ENCODE data around the gene CCDC136.

CCDC136 gene

GRCh38 chr7:128845987-128846386 is 54.2 kb downstream of the CCDC136 start:
- Histone ChIP-seq H3K27ac (ENCODE audit: low read depth, low read length) (no peak overlapping the region), H2AFZ (ENCODE audit: low read length, unreplicated experiment) (no peak overlapping the region), H3K27me3 (ENCODE audit: insufficient read depth, low read length) (no peaks in the 10 kb centered on the region), H3K4me3 (ENCODE audit: low read depth, low read length) (no peak overlapping the region), H3K79me2 (ENCODE audit: control insufficient read depth, insufficient read depth, low read length, unreplicated experiment) (no peaks in the 10 kb centered on the region), H3K4me1 (ENCODE audit: control insufficient read depth, insufficient read depth, low read length, unreplicated experiment) (peaks cover 7% of the 10 kb centered on the region), H3K36me3 (ENCODE audit: insufficient read depth, low read length) (peaks cover 19% of the 10 kb centered on the region; the same call in 1 of the 2 replicates)

- H2AFZ ChIP-seq (ENCODE audit: low read length, unreplicated experiment): no peak overlapping the region
- no peaks in the 10 kb centered on the region for H3K4me1 ChIP-seq (ENCODE audit: control insufficient read depth, insufficient read depth, low read length, unreplicated experiment)
- H3K36me3 ChIP-seq (ENCODE audit: insufficient read depth, low read length): peaks cover 16% of the 10 kb centered on the region; the same call in 1 of the 2 replicates
- no peak overlapping the region for H3K4me3 ChIP-seq (ENCODE audit: low read depth, low read length)
- H3K27me3 ChIP-seq (ENCODE audit: insufficient read depth, low read length): no peaks in the 10 kb centered on the region
- no peaks in the 10 kb centered on the region for H3K79me2 ChIP-seq (ENCODE audit: control insufficient read depth, insufficient read depth, low read length, unreplicated experiment)
- H3K27ac ChIP-seq (ENCODE audit: low read depth, low read length): no peak overlapping the region
Observed at GRCh38 chr7:128846781-128847444, 55.1 kb downstream of the CCDC136 start.

GRCh38 chr7:128847721-128848211 is 56.0 kb downstream of the CCDC136 start:
- H3K4me3 ChIP-seq (ENCODE audit: low read depth, low read length): no peak overlapping the region
- no peak overlapping the region for H2AFZ ChIP-seq (ENCODE audit: low read length, unreplicated experiment)
- H3K27ac ChIP-seq (ENCODE audit: low read depth, low read length): no peak overlapping the region
- H3K79me2 ChIP-seq (ENCODE audit: control insufficient read depth, insufficient read depth, low read length, unreplicated experiment): no peaks in the 10 kb centered on the region
- no peaks in the 10 kb centered on the region for H3K4me1 ChIP-seq (ENCODE audit: control insufficient read depth, insufficient read depth, low read length, unreplicated experiment)
- H3K36me3 ChIP-seq (ENCODE audit: insufficient read depth, low read length): peaks cover 16% of the 10 kb centered on the region; the same call in 1 of the 2 replicates
- H3K27me3 ChIP-seq (ENCODE audit: insufficient read depth, low read length): no peaks in the 10 kb centered on the region

GRCh38 chr7:128848289-128849155 is 56.8 kb downstream of the CCDC136 start:
- Histone ChIP-seq H3K79me2 (ENCODE audit: control insufficient read depth, insufficient read depth, low read length, unreplicated experiment) (no peaks in the 10 kb centered on the region), H3K27me3 (ENCODE audit: insufficient read depth, low read length) (no peaks in the 10 kb centered on the region), H3K4me1 (ENCODE audit: control insufficient read depth, insufficient read depth, low read length, unreplicated experiment) (no peaks in the 10 kb centered on the region), H3K36me3 (ENCODE audit: insufficient read depth, low read length) (peaks cover 12% of the 10 kb centered on the region; the same call in 1 of the 2 replicates), H3K4me3 (ENCODE audit: low read depth, low read length) (no peak overlapping the region), H2AFZ (ENCODE audit: low read length, unreplicated experiment) (no peak overlapping the region), H3K27ac (ENCODE audit: low read depth, low read length) (no peak overlapping the region)

GRCh38 chr7:128849156-128849515 is 57.4 kb downstream of the CCDC136 start:
- Histone ChIP-seq H3K4me3 (ENCODE audit: low read depth, low read length) (no peak overlapping the region), H2AFZ (ENCODE audit: low read length, unreplicated experiment) (no peak overlapping the region), H3K79me2 (ENCODE audit: control insufficient read depth, insufficient read depth, low read length, unreplicated experiment) (no peaks in the 10 kb centered on the region), H3K36me3 (ENCODE audit: insufficient read depth, low read length) (peaks cover 11% of the 10 kb centered on the region; the same call in 1 of the 2 replicates), H3K4me1 (ENCODE audit: control insufficient read depth, insufficient read depth, low read length, unreplicated experiment) (no peaks in the 10 kb centered on the region), H3K27me3 (ENCODE audit: insufficient read depth, low read length) (no peaks in the 10 kb centered on the region), H3K27ac (ENCODE audit: low read depth, low read length) (no peak overlapping the region)

- H3K4me1 ChIP-seq (ENCODE audit: control insufficient read depth, insufficient read depth, low read length, unreplicated experiment): no peaks in the 10 kb centered on the region
- H3K79me2 ChIP-seq (ENCODE audit: control insufficient read depth, insufficient read depth, low read length, unreplicated experiment): no peaks in the 10 kb centered on the region
- H2AFZ ChIP-seq (ENCODE audit: low read length, unreplicated experiment): no peak overlapping the region
- H3K27ac ChIP-seq (ENCODE audit: low read depth, low read length): no peak overlapping the region
- no peaks in the 10 kb centered on the region for H3K27me3 ChIP-seq (ENCODE audit: insufficient read depth, low read length)
- H3K36me3 ChIP-seq (ENCODE audit: insufficient read depth, low read length): peaks cover 9% of the 10 kb centered on the region; the same call in 1 of the 2 replicates
- H3K4me3 ChIP-seq (ENCODE audit: low read depth, low read length): no peak overlapping the region
Observed at GRCh38 chr7:128849804-128850490, 58.2 kb downstream of the CCDC136 start.

GRCh38 chr7:128852537-128853254 is 60.9 kb downstream of the CCDC136 start:
- H3K27ac ChIP-seq (ENCODE audit: low read depth, low read length): no peak overlapping the region
- H3K27me3 ChIP-seq (ENCODE audit: insufficient read depth, low read length): no peaks in the 10 kb centered on the region
- no peak overlapping the region for H3K4me3 ChIP-seq (ENCODE audit: low read depth, low read length)
- no peaks in the 10 kb centered on the region for H3K79me2 ChIP-seq (ENCODE audit: control insufficient read depth, insufficient read depth, low read length, unreplicated experiment)
- no peak overlapping the region for H2AFZ ChIP-seq (ENCODE audit: low read length, unreplicated experiment)
- peaks cover 6% of the 10 kb centered on the region; the same call in 1 of the 2 replicates for H3K36me3 ChIP-seq (ENCODE audit: insufficient read depth, low read length)
- no peaks in the 10 kb centered on the region for H3K4me1 ChIP-seq (ENCODE audit: control insufficient read depth, insufficient read depth, low read length, unreplicated experiment)

- Histone ChIP-seq H3K79me2 (ENCODE audit: control insufficient read depth, insufficient read depth, low read length, unreplicated experiment) (no peaks in the 10 kb centered on the region), H3K4me3 (ENCODE audit: low read depth, low read length) (no peak overlapping the region), H3K27ac (ENCODE audit: low read depth, low read length) (no peak overlapping the region), H3K36me3 (ENCODE audit: insufficient read depth, low read length) (peaks cover 6% of the 10 kb centered on the region; the same call in 1 of the 2 replicates), H3K4me1 (ENCODE audit: control insufficient read depth, insufficient read depth, low read length, unreplicated experiment) (peaks cover 3% of the 10 kb centered on the region), H2AFZ (ENCODE audit: low read length, unreplicated experiment) (no peak overlapping the region), H3K27me3 (ENCODE audit: insufficient read depth, low read length) (no peaks in the 10 kb centered on the region)
Observed at GRCh38 chr7:128853799-128854198, 62.0 kb downstream of the CCDC136 start.

GRCh38 chr7:128854396-128854795 is 62.6 kb downstream of the CCDC136 start:
- Histone ChIP-seq H3K27ac (ENCODE audit: low read depth, low read length) (no peak overlapping the region), H3K4me1 (ENCODE audit: control insufficient read depth, insufficient read depth, low read length, unreplicated experiment) (peaks cover 6% of the 10 kb centered on the region), H3K4me3 (ENCODE audit: low read depth, low read length) (no peak overlapping the region), H3K36me3 (ENCODE audit: insufficient read depth, low read length) (peaks cover 6% of the 10 kb centered on the region; the same call in 1 of the 2 replicates), H2AFZ (ENCODE audit: low read length, unreplicated experiment) (no peak overlapping the region), H3K27me3 (ENCODE audit: insufficient read depth, low read length) (no peaks in the 10 kb centered on the region), H3K79me2 (ENCODE audit: control insufficient read depth, insufficient read depth, low read length, unreplicated experiment) (no peaks in the 10 kb centered on the region)

- Histone ChIP-seq H3K79me2 (ENCODE audit: control insufficient read depth, insufficient read depth, low read length, unreplicated experiment) (no peaks in the 10 kb centered on the region), H3K36me3 (ENCODE audit: insufficient read depth, low read length) (peaks cover 6% of the 10 kb centered on the region; the same call in 1 of the 2 replicates), H3K4me1 (ENCODE audit: control insufficient read depth, insufficient read depth, low read length, unreplicated experiment) (peaks cover 6% of the 10 kb centered on the region), H2AFZ (ENCODE audit: low read length, unreplicated experiment) (no peak overlapping the region), H3K4me3 (ENCODE audit: low read depth, low read length) (no peak overlapping the region), H3K27me3 (ENCODE audit: insufficient read depth, low read length) (no peaks in the 10 kb centered on the region), H3K27ac (ENCODE audit: low read depth, low read length) (no peak overlapping the region)
Observed at GRCh38 chr7:128855559-128855958, 63.8 kb downstream of the CCDC136 start.

Measured in ACC112 (cell line).